Measurements from ENCODE around the gene CEP76. TPM values are rescaled to one million over a fixed set of nuclear protein-coding genes. Genes with fewer than 3 reads are reported as not detected.
A peak's percentile ranks its signal among the peaks of the same experiment; 100 is the strongest.

CEP76 gene
- total RNA-seq, 1 experiment from 2014 or later: 18.6 TPM

- no peak overlapping the region for H4K91ac ChIP-seq (ENCODE audit: insufficient read length, low read depth, low read length)
- H3K4me3 Mint-ChIP-seq: no peak overlapping the region
Observed at GRCh38 chr18:12692206-12692605, 10.3 kb downstream of the CEP76 start.

More at GRCh38 chr18:12692206-12692605, 10.3 kb downstream of the CEP76 start:
- no peak overlapping the region for H3K27ac ChIP-seq (ENCODE audit: insufficient read length, low read depth, low read length)
- Mint-ChIP-seq H3K27me3 (ENCODE audit: low read depth) (no peaks in the 10 kb centered on the region), H3K4me1 (no peaks in the 10 kb centered on the region), H3K9me3 (no peaks in the 10 kb centered on the region), H3K36me3 (ENCODE audit: insufficient read depth in 1 of 3, low read depth in 3 of 3) (peaks cover 6 to 38% (median 35%) of the 10 kb centered on the region in 3 experiments; a peak in 6 of 7 replicates), H3K27ac (peak overlapping the region; percentile 1 to 39 (median 38); a peak in 3 of 7 replicates)
- no peak overlapping the region for H2BK15ac ChIP-seq (ENCODE audit: low read depth, low read length)
- TF ChIP-seq, protein P1, sequence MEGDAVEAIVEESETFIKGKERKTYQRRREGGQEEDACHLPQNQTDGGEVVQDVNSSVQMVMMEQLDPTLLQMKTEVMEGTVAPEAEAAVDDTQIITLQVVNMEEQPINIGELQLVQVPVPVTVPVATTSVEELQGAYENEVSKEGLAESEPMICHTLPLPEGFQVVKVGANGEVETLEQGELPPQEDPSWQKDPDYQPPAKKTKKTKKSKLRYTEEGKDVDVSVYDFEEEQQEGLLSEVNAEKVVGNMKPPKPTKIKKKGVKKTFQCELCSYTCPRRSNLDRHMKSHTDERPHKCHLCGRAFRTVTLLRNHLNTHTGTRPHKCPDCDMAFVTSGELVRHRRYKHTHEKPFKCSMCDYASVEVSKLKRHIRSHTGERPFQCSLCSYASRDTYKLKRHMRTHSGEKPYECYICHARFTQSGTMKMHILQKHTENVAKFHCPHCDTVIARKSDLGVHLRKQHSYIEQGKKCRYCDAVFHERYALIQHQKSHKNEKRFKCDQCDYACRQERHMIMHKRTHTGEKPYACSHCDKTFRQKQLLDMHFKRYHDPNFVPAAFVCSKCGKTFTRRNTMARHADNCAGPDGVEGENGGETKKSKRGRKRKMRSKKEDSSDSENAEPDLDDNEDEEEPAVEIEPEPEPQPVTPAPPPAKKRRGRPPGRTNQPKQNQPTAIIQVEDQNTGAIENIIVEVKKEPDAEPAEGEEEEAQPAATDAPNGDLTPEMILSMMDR (conservative IDR thresholded peaks at IDR 0.05): no peak
- no peaks in the 10 kb centered on the region for H4K20me1 ChIP-seq (ENCODE audit: control insufficient read depth, insufficient read depth, insufficient read length)
- H3T11ph ChIP-seq (ENCODE audit: low read length): no peak overlapping the region
- WGBS (ENCODE audit: extremely low coverage, insufficient read length, low lambda C conversion rate): no CpG with 5 or more reads among the region's 9 CpGs
- no peak overlapping the region for H3K23ac ChIP-seq (ENCODE audit: insufficient read length, low read depth, low read length)
- H3K4me1 ChIP-seq (ENCODE audit: insufficient read depth, low read length): no peaks in the 10 kb centered on the region
- no peak for DNase-seq
- H2BK12ac ChIP-seq (ENCODE audit: insufficient read length, low read depth, low read length): no peak overlapping the region
- no peaks in the 10 kb centered on the region for H3K27me3 ChIP-seq (ENCODE audit: insufficient read depth, low read length)
- H3K4me2 ChIP-seq (ENCODE audit: insufficient read depth, insufficient read length, low read length): no peak overlapping the region
- no peak overlapping the region for H2AFZ ChIP-seq (ENCODE audit: low read length)
- no peak overlapping the region for H3K9ac ChIP-seq (ENCODE audit: extremely low read depth, insufficient read length, low read length)
- H4K5ac ChIP-seq (ENCODE audit: insufficient read length, low read depth, low read length): no peak overlapping the region
- no peak overlapping the region for H4K8ac ChIP-seq (replicated peaks; ENCODE audit: insufficient read length, low read depth, low read length)
- no peaks in the 10 kb centered on the region for H3K9me3 ChIP-seq (ENCODE audit: control insufficient read depth, low read depth, low read length)
- no peak overlapping the region for H3K56ac ChIP-seq (ENCODE audit: insufficient read length, low read depth, low read length)
- H2BK5ac ChIP-seq (ENCODE audit: insufficient read length, low read length): no peak overlapping the region
- H3K18ac ChIP-seq (ENCODE audit: insufficient read length, low read depth, low read length): no peak overlapping the region
- H2BK20ac ChIP-seq (ENCODE audit: low read depth, low read length, poor library complexity, severe bottlenecking): no peak overlapping the region
- no peak overlapping the region for H2AK5ac ChIP-seq (ENCODE audit: insufficient read length, low read length)
- H3K4ac ChIP-seq (ENCODE audit: low read depth, low read length): no peak overlapping the region
- H2BK120ac ChIP-seq (ENCODE audit: low read depth, low read length, poor library complexity, severe bottlenecking): no peak overlapping the region
- H3K79me1 ChIP-seq (ENCODE audit: insufficient read depth, low read depth, low read length, poor library complexity, severe bottlenecking): no peaks in the 10 kb centered on the region
- H3K14ac ChIP-seq (ENCODE audit: insufficient read depth, low read length): no peak overlapping the region
- no peaks in the 10 kb centered on the region for H3K79me2 ChIP-seq (ENCODE audit: insufficient read depth, low read length)
- H3K23me2 ChIP-seq (ENCODE audit: insufficient read length, low read depth, low read length, poor library complexity, severe bottlenecking): no peaks in the 10 kb centered on the region

Data from H9 (cell line).